GM18858 (cell line): ENCODE measurements around the gene PALM.
"Not testable (repeated sequence)": the region's sequence is repeated elsewhere in the genome, so short reads cannot be mapped to it uniquely, and the experiment has no call there.

Experiments
- ATAC-seq: cut with Tn5 transposase; IDR thresholded peaks from one replicate; pipeline ENCODE4 v1.9.1; 2021; ENCODE audit not compliant: unreplicated experiment

The PALM gene

GRCh38 chr19:729965-730668 is 21.4 kb downstream of the PALM start:
- no peak for ATAC-seq

- ATAC-seq, result no peak
Observed at GRCh38 chr19:731000-731399, 22.3 kb downstream of the PALM start.

GRCh38 chr19:732148-733069 is 23.7 kb downstream of the PALM start:
- ATAC-seq, result no peak

GRCh38 chr19:734716-735115 is 26.0 kb downstream of the PALM start:
- ATAC-seq, result no peak

GRCh38 chr19:736125-736524 is 27.4 kb downstream of the PALM start:
- no peak for ATAC-seq

GRCh38 chr19:737591-738093 is 28.9 kb downstream of the PALM start:
- no peak for ATAC-seq

- no peak for ATAC-seq
Observed at GRCh38 chr19:738509-739128, 29.9 kb downstream of the PALM start.

GRCh38 chr19:739998-740715 is 31.4 kb downstream of the PALM start:
- ATAC-seq, result no peak

- not testable (repeated sequence) for ATAC-seq
Observed at GRCh38 chr19:740816-741505, 32.2 kb downstream of the PALM start.

GRCh38 chr19:741506-742131 is 32.9 kb downstream of the PALM start:
- no peak for ATAC-seq

GRCh38 chr19:742540-743075 is 33.9 kb downstream of the PALM start:
- ATAC-seq, result no peak

GRCh38 chr19:743168-743687 is 34.5 kb downstream of the PALM start:
- ATAC-seq, result no peak

GRCh38 chr19:745138-745537 is 36.4 kb downstream of the PALM start:
- not testable (repeated sequence) for ATAC-seq

- ATAC-seq, result no peak
Observed at GRCh38 chr19:746208-746819, 37.6 kb downstream of the PALM start.

GRCh38 chr19:746956-747355 is 38.2 kb downstream of the PALM start:
- no peak for ATAC-seq

GRCh38 chr19:747432-748273 is 38.9 kb downstream of the PALM start:
- ATAC-seq, result no peak

GRCh38 chr19:748274-748598 is 39.5 kb downstream of the PALM start:
- ATAC-seq, result no peak

GRCh38 chr19:749811-750210 is 41.1 kb downstream of the PALM start:
- no peak for ATAC-seq
